PC-3 (cell line): ENCODE results near the gene LRRC8E.

Experiments used
- EZH2 ChIP-seq: fragments of 300-600 bp; sonication (generic); IDR thresholded peaks from one replicate; pipeline ENCODE4 v1.6.1; 2017; ENCODE audit warnings: antibody characterized with exemption, mild to moderate bottlenecking, low read length; ENCODE audit not compliant: unreplicated experiment
- TF ChIP-seq, protein P1 (sequence below): fragments of 300-600 bp; sonication (generic); conservative IDR thresholded peaks from 2 replicates; pipeline ENCODE4 v1.5.1; 2017; ENCODE audit warnings: antibody characterized with exemption, low read depth, mild to moderate bottlenecking, low read length

DNA sequence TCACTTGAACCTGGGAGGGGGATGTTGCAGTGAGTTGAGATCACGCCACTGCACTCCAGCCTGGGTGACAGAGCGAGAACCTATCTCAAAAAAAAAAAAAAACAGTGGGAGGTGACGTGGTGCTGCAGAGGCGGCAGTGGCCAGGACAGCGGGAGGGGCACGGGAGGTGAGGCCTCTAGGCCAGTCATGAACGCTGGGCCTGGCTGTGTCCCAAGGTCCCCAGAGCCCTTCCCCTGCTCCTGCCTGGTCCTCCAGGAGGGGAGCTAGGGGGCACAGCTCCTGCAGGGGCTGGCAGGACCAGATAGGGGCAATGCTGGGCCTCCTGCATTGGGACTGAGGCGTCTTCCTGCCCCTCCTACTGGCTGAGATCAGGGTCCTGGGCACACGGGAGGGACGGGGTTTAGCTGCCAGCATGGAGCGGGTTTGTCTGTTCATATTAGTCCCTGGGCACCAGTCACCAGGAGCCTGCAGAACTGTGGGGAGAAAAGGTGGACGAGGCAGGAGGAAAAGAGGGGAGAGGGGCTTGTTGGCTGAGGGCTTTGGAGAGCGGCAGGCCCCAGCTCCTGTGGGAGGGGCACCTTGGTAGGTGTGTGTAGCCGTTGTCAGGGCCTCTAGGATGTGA is 19.9 kb downstream of the LRRC8E start:
- TF ChIP-seq, protein P1, sequence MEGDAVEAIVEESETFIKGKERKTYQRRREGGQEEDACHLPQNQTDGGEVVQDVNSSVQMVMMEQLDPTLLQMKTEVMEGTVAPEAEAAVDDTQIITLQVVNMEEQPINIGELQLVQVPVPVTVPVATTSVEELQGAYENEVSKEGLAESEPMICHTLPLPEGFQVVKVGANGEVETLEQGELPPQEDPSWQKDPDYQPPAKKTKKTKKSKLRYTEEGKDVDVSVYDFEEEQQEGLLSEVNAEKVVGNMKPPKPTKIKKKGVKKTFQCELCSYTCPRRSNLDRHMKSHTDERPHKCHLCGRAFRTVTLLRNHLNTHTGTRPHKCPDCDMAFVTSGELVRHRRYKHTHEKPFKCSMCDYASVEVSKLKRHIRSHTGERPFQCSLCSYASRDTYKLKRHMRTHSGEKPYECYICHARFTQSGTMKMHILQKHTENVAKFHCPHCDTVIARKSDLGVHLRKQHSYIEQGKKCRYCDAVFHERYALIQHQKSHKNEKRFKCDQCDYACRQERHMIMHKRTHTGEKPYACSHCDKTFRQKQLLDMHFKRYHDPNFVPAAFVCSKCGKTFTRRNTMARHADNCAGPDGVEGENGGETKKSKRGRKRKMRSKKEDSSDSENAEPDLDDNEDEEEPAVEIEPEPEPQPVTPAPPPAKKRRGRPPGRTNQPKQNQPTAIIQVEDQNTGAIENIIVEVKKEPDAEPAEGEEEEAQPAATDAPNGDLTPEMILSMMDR = no peak
- TF ChIP-seq EZH2 = no peak
